Measurements from ENCODE around the gene CDK5R1.
"Not testable (repeated sequence)": the region's sequence is repeated elsewhere in the genome, so short reads cannot be mapped to it uniquely, and the experiment has no call there.

CDK5R1 gene

DNA sequence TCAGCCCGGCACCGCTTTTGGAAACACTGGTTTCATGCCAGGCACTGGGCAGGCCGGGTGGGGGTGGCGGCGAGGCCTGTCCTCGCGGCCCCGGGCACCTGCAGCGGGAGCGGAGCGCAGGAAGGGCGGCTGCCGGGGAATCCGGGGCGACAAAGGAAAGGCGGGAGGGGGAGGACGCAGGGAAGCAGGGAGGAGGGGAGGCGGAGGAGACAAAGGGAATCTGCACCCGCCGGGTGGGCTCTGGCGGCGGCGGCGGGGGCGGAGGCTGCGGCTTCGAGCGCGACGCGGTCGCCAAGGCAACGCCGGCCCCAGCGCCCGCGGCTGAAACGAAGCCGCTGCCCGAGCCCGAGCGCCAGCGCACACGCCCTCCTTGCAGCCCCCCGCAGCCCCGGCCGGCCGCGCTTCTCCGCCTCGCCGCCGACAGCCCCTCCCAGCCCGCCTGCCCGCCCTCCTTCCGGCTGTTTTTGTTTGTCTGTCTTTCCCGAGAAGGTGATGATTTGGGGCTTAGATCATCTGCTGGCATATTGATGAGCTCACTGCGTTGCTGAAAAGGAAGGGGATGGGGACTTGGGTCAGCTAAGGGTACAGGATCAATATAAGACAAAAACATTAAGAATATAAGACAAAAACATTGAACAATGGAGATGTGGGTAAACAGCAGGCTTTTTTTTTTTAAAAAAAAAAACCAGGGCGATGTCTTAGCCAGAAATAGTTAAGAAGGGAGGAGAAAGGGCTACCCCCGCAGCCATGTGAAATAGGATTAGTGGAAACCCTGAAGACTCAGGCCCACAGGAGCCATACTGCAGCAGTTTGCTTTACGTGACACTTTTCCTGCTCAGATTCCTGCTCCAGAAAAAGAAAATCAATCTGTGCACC lies 32.7 kb downstream of the CDK5R1 start:
- peak; percentile 83 for DNase-seq

DNA sequence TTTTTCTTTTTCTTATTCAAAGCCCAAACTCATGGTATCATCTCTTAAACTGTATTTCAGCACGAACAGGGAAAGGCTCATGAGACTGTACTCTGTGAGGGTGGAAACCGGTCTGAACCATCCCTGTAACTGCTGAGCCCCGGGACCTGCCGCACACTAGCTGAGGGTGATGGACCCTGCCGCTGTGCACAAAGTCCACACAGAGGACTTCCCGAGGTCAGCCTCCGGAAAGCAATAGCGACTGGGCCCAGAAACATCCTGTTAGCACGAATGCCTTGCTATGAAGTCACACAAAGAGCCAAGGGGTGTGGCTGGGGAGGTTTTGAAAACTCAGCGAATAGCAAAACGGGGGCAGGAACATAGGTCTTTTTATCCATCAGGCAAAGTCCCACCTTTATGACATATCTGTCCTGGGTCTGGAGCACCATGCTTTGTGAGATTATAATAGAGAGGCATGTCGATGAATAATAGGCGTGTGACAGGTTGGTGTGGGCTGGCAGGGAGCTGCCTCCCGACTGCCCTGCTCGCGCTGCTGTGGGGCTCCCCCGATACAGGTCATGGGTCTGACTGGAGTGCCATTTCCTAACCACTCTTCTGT lies 33.4 kb downstream of the CDK5R1 start:
- no peak for DNase-seq

DNA sequence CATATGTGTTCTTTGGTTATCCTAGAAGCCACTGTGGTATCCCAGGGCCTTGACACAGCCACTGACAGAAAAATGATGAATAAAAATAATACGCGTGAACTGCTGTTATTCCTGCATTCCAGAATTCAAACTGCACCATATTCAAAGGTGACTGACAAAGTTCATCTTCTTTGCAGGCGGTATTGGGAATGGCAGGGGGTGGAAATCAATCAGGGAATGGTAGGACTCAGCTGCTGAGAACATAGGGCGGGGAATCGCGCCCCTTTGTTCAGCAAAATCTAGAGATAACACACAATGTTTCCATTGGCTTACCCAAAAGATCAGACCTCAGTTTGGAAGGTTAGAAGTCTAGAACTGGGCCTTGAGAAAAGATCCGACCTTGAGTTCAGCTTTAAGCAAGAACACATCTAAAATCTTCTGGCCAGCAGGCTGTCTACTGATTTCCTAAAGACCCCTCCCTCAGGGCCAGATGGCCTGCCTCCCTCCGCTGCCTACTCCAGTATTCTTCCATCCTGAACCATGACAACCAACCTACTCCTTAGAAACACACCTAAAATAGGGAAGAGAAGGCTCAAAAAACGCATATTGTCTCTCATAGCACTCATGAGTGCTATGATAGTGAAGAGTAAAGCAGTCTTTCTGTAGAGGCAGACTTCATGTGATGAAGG lies 34.1 kb downstream of the CDK5R1 start:
- DNase-seq = no peak

DNA sequence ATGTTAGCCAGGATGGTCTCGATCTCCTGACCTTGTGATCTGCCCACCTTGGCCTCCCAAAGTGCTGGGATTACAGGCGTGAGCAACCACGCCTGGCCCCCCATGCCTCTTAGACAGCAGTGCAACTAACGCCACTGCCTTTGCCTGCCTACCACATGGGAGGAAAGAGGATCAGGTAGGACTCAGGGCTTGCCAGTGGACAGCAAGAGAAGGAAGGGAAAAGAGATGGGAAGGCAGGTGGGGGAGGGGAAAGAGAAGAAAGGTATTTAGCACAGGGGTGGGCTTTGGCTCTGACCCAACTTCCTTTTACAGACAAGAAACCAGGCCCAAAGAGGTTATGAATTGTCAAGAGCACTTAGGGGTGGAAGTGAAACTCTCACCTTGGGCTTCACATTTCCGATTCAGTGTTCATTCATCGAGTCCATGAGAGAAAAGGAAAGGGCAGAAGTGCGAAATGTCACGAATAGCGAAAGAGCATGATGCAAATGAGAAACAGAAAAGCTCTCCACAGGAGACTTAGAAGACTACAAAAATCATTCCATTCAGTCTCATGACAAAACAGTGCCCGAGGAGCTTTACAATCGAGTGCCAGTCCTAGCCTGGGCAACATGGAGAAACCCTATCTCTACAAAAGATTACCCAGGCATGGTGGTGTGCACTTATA lies 36.4 kb downstream of the CDK5R1 start:
- no peak for DNase-seq

DNA sequence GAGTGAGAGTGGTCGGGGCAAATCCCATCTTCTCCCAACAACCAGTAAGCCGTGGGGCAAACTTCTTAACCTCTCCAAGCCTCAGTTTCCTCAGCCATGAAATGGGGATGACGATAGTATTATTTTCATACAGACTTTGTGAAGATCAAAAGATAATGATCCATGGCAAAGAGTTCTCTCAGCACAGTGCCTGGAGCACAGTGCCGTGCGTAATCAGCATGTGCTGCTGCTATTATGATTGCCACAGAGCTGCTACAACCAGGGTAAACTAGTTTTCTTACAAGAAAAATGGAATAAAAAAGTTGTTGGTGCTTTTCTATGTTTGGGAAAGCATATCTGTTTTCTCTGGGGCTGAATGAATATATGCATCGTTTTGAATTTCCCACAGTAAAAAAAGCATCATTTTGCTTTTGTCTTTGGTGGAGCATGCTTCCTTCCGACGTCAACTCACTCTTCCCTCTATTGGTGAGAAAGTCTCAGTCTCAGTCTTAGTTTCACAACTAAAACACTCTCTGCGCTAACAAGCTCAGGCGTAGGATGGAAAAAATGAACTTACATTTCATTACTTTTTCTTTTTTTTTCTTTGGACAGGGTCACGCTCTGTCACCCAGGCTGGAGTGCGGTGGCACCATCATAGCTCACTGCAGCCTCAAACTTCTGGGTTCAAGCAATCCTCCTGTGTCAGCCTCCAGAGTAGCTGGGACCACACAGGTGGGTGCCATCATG lies 37.2 kb downstream of the CDK5R1 start:
- DNase-seq = no peak

DNA sequence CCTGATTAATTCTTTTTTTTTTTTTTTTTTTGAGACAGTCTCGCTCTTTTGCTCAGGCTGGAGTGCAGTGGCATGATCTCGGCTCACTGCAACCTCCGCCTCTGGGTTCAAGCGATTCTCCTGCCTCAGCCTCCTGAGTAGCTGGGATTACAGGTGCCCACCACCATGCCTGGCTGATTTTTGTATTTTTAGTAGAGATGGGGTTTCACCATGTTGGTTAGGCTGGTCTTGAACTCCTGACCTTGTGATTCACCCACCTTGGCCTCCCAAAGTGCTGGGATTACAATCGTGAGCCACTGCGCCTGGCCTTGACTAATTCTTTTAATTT lies 37.7 kb downstream of the CDK5R1 start:
- not testable (repeated sequence) for DNase-seq

DNA sequence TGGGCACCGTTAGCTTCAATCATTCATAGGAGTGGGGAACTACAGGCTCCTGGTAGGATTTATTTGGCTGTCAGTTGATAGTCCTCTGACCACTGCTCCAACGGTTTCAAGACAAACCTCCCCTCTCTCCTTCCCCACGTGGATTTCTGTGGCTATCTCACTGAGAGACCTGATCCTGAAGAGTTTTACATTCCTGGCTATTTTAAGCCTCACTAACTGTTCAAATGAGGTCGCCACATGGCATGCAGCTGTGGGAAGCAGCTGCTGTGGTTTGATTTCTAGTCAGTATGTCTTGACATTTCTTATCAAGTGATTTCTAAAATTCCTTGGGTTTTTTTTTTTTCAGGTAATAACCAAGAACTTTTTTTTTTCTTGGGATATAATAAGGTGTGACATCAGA lies 38.3 kb downstream of the CDK5R1 start:
- DNase-seq = no peak

DNA sequence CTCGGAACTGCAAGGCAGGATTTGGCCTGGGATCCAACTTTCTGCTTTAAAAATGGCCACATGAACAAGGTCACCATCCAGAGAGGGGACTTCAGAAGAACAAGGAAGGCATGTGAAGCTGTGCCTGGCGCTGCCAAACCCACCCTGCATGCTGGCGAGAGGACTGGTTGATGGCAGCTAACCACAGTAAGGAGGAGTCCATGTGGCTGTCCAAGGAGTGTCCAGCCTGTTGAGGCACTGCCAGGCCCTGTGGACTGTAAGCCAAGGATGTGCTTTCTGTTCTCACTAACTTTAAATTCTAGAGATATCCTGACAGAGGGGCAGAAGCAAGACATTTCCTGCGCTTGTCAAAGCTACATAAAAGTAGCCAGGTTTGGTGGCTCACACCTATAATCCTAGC lies 40.4 kb downstream of the CDK5R1 start:
- DNase-seq = no peak

DNA sequence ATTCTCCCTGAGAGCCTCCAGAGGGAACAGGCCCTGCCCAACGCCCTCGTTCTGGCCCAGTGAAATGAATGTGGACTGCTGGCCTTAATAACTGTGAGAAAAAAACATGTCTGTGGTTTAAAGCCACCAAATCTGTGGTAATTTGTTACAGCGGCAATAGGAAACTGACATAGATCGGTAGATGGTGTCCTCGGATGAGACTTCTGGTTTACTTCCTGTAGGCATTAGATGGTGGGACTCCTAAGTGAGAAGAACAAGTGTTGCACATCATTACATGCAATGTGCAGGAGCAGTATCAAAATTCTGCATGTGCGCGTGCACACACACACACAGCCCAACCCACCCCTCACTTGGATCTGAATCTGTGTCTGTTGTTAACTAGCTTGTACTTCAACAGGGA lies 42.0 kb downstream of the CDK5R1 start:
- DNase-seq = no peak

DNA sequence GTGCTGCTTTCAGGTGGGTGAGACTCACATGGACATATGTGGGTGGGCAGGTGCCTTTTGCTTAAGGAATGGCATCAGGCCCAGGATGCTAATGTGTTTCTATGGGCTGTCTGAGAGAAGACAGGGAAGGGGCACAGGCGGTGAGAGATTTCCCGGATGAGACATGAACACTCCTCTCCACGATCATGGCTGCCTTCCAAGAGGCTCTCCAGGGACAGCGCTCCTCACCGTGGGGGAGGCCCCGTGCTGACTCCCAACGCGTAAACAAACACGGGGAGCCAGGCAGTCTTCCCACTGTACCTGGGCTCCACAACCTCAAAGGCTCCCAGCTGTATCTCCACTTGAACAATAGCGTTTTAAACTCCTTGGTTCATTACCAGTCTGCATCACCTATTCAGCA lies 42.8 kb downstream of the CDK5R1 start:
- DNase-seq = peak; percentile 54

DNA sequence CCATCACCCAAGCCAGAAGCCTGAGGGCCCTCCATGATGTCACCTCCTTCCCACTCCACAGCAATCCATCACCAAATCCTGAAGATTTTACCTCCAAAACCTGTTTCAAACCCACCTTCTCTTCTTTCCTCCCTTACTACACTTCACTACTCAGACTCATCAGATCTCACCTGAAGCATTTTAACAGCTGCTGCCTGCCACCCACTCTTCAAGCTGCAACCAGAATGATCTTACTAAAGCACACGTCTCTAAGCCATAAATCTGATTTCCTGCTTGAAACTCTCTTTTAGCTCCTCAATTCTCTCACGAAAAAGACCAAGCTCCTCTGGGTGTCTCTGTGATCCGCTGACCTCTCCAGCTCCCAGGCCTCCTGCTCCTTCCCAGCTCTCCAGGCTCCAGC lies 46.5 kb downstream of the CDK5R1 start:
- no peak for DNase-seq

DNA sequence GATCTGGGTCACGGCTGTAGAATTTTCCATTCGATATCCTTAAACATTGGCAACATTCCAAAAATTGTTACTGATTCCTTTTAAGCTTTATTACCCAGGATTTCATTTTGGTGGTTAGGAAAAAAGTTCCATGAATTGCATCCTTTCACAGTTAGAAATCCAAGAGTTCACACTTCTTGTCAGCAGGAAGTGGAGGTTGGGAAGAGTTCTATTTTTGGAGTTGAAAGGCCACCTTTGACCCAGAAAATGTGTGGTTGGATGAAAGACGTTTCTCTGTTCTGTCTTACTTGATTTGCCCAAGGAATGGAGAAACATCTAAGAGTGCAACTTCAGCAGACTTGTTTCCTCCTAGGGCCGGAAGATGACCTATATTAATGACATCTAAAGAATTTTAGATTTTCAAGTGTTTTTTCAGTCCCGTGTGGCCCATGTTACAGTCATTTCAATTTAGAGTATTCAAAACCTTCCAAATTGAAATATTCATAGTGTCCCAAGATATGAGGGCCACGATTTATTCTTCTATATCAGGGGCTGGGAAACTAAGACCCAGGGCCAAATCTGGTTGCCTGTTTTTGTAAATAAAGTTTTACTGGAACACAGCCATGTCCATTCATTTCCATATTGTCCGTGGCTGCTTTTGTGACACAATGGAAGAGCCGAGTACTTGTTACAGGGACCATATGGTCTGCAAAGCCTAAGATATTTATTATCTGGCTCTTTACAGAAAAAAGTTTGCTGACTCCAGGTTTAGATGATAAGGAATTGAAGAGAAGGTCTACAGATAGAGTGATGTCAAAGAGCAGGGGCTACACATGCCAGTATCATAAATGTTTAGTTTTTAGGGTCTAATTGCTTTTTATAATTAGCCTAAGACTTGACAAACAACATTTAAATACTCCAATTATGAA lies 50.2 kb downstream of the CDK5R1 start:
- DNase-seq = no peak

All from NCI-H1105 (cell line).